Transverse colon (tissue), 4 donors: ENCODE data around the gene CDK5RAP2. TPM values are rescaled to one million over a fixed set of nuclear protein-coding genes. Genes with fewer than 3 reads are reported as not detected.
A peak's percentile ranks its signal among the peaks of the same experiment; 100 is the strongest.

Source experiments
- DNase-seq: peaks from one replicate; pipeline ENCODE4 v3.0.0-alpha.2; 2019
- H3K27ac ChIP-seq, 4 donors: fragments of 200-600 bp; sonication (generic); 2 replicates each; pipeline ENCODE4 v1.5.1; 2016 to 2018; ENCODE audit warnings: inconsistent platforms in 4 of 4
- H3K27me3 ChIP-seq: fragments of 200-600 bp; sonication (generic); 2 replicates; pipeline ENCODE4 v1.5.1; 2017; ENCODE audit warnings: inconsistent platforms
- H3K36me3 ChIP-seq, 4 donors: fragments of 200-600 bp; sonication (generic); 2 replicates each; pipeline ENCODE4 v1.5.1; 2017 to 2019; ENCODE audit warnings: inconsistent platforms in 4 of 4
- H3K4me1 ChIP-seq, 4 donors: fragments of 200-600 bp; sonication (generic); 2 replicates each; pipeline ENCODE4 v1.5.1; 2017 to 2020; ENCODE audit warnings: inconsistent platforms in 4 of 4
- H3K4me3 ChIP-seq, 4 donors: fragments of 200-600 bp; sonication (generic); 1 replicate in 1 of 4; 2 replicates in 3 of 4; pipeline versions ENCODE4 v1.5.1 to v1.6.1; 2017 to 2019; ENCODE audit warnings: inconsistent platforms in 4 of 4
- H3K9me3 ChIP-seq, 2 donors: fragments of 200-600 bp; sonication (generic); 2 replicates each; pipeline ENCODE4 v1.5.1; 2017 to 2019; ENCODE audit warnings: inconsistent platforms in 2 of 2
- EP300 ChIP-seq: sonication (generic); formaldehyde crosslinking; IDR thresholded peaks from one replicate; pipeline ENCODE4 v1.6.1; 2017; ENCODE audit warnings: antibody characterized with exemption, low read depth
- POLR2A ChIP-seq: fragments of 450-650 bp; IDR thresholded peaks from one replicate; pipeline ENCODE4 v1.6.1; 2016; ENCODE audit warnings: antibody characterized with exemption, mild to moderate bottlenecking, moderate library complexity
- POLR2AphosphoS5 ChIP-seq, 3 donors: sonication (generic); formaldehyde crosslinking; IDR thresholded peaks; one replicate each; pipeline ENCODE4 v1.6.1; 2016; ENCODE audit warnings: antibody characterized with exemption in 3 of 3
- WGBS, 2 donors: methylation state at CpG; one replicate each; pipeline ENCODE4 v1.1.5; 2018; ENCODE audit warnings: low coverage in 1 of 2; 5-methylcytosine and 5-hydroxymethylcytosine counted together
- in situ Hi-C, 4 donors: fragments of 200-750 bp; cut with MboI; loops; one replicate each; pipeline versions ENCODE4 v1.15.0 to v1.15.1; 2017; ENCODE audit warnings: low sequenced_read_pairs in 3 of 4, low pct_ligation_motif_present in 1 of 4, low pct_unique_long_range_greater_than_20kb in 1 of 4
- intact Hi-C: fragments of 100-400 bp; cut with DNase I; formaldehyde crosslinking; loops from one replicate; pipeline ENCODE4 v1.15.1; 2023; ENCODE audit warnings: low total_unique reads
- total RNA-seq, 4 donors: library from RNA; depleted of rRNA; stranded (reverse); fragments of >200 nt; gene quantifications; one replicate each; pipeline ENCODE4 v1.1.0, GENCODE V29; 2016
- TF ChIP-seq, protein P1 (sequence below), 5 experiments: fragments of 200-600 bp in 3 of 5; fragments of 450-650 bp in 2 of 5; sonication (generic) in 3 of 5; IDR thresholded peaks; 1 replicate in 2 of 5; 2 replicates in 3 of 5; pipeline ENCODE4 v1.5.1; 2016 to 2017; ENCODE audit warnings: antibody characterized with exemption in 5 of 5, inconsistent platforms in 3 of 5, mild to moderate bottlenecking in 2 of 5, moderate library complexity in 1 of 5

Gene CDK5RAP2
- total RNA-seq, 4 donors from 2014 or later, result 23.6 to 154 (median 28.0) TPM

DNA sequence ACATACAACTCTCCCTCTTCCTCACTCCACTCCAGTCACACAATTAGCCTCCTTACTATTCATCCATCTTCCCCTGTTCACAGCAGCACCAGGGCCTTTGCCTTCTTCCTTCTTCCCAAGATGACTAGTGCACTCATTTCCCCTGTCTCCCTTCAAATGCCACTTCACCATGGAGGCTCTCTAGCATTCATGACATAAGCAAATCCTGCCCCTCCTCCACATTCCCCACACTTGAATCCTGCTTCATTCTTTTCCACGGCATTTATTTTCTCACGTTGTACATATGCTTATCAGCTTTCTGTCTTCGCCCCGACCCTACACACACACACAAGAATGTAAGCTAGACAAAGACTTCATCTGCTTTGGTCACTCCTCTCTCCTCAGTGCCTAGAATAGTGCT, 133.3 kb downstream of the CDK5RAP2 start:
- 77 to 92% methylated on average over 4 of the region's 4 CpGs for WGBS, 2 donors
- DNase-seq, result no peak
- Histone ChIP-seq H3K4me1 (peaks cover 0 to 10% (median 3%) of the 10 kb centered on the region in 4 donors), H3K27me3 (no peaks in the 10 kb centered on the region), H3K36me3 (peaks cover 0 to 5% (median 0%) of the 10 kb centered on the region in 4 donors), H3K4me3 (no peak overlapping the region), H3K9me3 (no peaks in the 10 kb centered on the region), H3K27ac (no peak overlapping the region)
- intact Hi-C loops (no loop called here), in situ Hi-C loops (no loop called here)
- TF ChIP-seq POLR2A, result no peak
- TF ChIP-seq POLR2AphosphoS5 (IDR thresholded peaks at IDR 0.05), result no peak
- TF ChIP-seq, protein P1, sequence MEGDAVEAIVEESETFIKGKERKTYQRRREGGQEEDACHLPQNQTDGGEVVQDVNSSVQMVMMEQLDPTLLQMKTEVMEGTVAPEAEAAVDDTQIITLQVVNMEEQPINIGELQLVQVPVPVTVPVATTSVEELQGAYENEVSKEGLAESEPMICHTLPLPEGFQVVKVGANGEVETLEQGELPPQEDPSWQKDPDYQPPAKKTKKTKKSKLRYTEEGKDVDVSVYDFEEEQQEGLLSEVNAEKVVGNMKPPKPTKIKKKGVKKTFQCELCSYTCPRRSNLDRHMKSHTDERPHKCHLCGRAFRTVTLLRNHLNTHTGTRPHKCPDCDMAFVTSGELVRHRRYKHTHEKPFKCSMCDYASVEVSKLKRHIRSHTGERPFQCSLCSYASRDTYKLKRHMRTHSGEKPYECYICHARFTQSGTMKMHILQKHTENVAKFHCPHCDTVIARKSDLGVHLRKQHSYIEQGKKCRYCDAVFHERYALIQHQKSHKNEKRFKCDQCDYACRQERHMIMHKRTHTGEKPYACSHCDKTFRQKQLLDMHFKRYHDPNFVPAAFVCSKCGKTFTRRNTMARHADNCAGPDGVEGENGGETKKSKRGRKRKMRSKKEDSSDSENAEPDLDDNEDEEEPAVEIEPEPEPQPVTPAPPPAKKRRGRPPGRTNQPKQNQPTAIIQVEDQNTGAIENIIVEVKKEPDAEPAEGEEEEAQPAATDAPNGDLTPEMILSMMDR (IDR thresholded peaks at IDR 0.05), result no peak
- no peak for TF ChIP-seq EP300

DNA sequence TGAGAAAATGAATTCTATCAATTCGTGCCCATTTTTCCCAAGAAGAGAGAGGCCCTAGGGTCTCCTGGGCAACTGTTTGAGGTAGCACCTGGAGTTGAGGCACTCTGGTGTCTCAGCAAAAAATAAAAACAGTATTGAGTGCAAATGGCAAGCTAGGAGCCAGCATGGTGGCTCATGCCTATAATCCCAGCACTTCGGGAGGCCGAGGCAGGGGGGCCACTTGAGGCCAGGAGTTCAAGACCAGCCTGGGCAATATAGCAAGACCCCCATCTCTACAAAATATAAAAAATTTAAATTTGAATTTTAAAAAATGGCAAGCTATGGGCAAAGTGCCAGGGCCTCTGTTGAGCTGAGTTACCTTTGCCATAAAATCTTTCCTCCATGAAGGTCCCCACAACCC, 136.0 kb downstream of the CDK5RAP2 start:
- TF ChIP-seq, protein P1 (IDR thresholded peaks at IDR 0.05), result no peak
- no peak for TF ChIP-seq POLR2AphosphoS5 (IDR thresholded peaks at IDR 0.05)
- TF ChIP-seq POLR2A, result no peak
- TF ChIP-seq EP300, result no peak
- Histone ChIP-seq H3K36me3 (peaks cover 0 to 11% (median 0%) of the 10 kb centered on the region in 4 donors), H3K4me3 (no peak overlapping the region), H3K4me1 (peaks cover 0 to 10% (median 3%) of the 10 kb centered on the region in 4 donors), H3K9me3 (no peaks in the 10 kb centered on the region), H3K27me3 (no peaks in the 10 kb centered on the region), H3K27ac (no peak overlapping the region)
- intact Hi-C loops (no loop called here), in situ Hi-C loops (no loop called here)
- no peak for DNase-seq
- 97% methylated on average over 3 of the region's 3 CpGs for WGBS, 2 donors

DNA sequence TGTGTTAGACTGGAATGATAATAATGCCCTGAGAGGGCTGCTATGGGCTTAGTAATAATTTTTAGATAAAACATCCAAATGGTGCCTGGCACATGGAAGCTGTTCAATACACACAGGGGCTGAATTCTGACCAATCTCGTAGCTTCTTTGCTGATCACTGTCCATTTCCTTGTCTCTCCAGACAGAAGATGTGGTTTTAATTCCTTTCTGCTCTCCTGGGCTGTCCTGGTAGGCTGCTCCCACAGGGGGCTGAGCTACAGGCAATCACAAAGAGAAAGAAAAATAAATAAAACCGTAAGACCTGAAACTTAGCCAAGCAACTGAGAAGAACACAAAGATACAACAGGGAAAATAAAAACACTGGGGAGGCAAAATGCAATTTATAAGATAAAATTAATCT, 136.5 kb downstream of the CDK5RAP2 start:
- DNase-seq, result no peak
- no peak overlapping the region for H3K4me3 ChIP-seq
- H3K9me3 ChIP-seq, result no peaks in the 10 kb centered on the region
- peaks cover 0 to 10% (median 3%) of the 10 kb centered on the region in 4 donors for H3K4me1 ChIP-seq
- in situ Hi-C loops (no loop called here), intact Hi-C loops (no loop called here)
- no peaks in the 10 kb centered on the region for H3K27me3 ChIP-seq
- H3K36me3 ChIP-seq, result peaks cover 0 to 11% (median 0%) of the 10 kb centered on the region in 4 donors
- no peak for TF ChIP-seq POLR2A
- no peak for TF ChIP-seq EP300
- TF ChIP-seq POLR2AphosphoS5 (IDR thresholded peaks at IDR 0.05), result no peak
- TF ChIP-seq, protein P1 (IDR thresholded peaks at IDR 0.05), result no peak
- 60 to 81% methylated on average over 2 of the region's 2 CpGs for WGBS, 2 donors
- H3K27ac ChIP-seq, result no peak overlapping the region

DNA sequence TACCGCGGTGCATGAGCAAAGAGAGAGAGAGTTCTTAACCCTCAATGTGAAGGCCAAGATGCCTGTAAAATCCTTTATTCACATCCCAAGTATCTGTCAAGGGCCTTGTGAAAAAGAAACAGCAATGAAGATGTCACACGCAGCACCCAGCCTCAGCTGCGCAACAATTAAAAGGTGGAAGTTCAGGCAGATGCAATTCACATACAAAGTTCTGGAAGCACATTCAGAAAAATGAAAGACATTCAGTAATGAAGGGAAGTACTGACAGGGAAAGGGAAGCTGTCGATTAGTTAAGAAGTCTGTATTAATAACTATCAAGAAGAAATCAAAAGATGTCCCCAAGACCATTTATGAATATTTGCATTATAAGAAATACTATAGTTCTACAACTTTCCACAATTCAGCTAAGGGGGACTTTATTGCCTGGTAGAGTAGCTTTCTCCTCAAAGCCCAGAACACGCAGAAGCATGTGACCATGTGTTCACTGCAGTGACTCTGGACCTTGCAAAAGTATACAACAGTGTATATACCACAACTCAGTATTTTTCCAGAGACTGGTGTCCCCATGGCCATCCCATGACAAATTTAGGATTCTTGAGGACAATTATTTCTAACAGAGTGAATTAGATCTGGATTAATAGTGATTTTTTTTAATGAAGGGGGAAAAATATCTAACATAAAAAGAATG, 137.5 kb downstream of the CDK5RAP2 start:
- peak overlapping the region in 3 of 4 donors; percentile 16 to 41 (median 33) for H3K27ac ChIP-seq
- H3K4me1 ChIP-seq, result peaks cover 0 to 10% (median 3%) of the 10 kb centered on the region in 4 donors
- H3K27me3 ChIP-seq, result no peaks in the 10 kb centered on the region
- H3K4me3 ChIP-seq, result no peak overlapping the region
- WGBS, 2 donors, result 79 to 91% methylated on average over 5 to 6 of the region's 6 CpGs
- in situ Hi-C loops (no loop called here), intact Hi-C loops (no loop called here)
- no peak for TF ChIP-seq POLR2A
- no peak for TF ChIP-seq EP300
- TF ChIP-seq, protein P1 (IDR thresholded peaks at IDR 0.05), result no peak
- TF ChIP-seq POLR2AphosphoS5 (IDR thresholded peaks at IDR 0.05), result no peak
- H3K36me3 ChIP-seq, result peaks cover 0 to 11% (median 0%) of the 10 kb centered on the region in 4 donors
- H3K9me3 ChIP-seq, result no peaks in the 10 kb centered on the region
- no peak for DNase-seq
